BE2C (cell line): ENCODE measurements around the gene RNU5D-1.

Experiments
- DNase-seq: peaks from one replicate; pipeline ENCODE4 v3.0.0-alpha.2; 2020
- H3K27me3 ChIP-seq: fragments of 250-450 bp; sonication (Bioruptor Pico); 2 replicates; pipeline ENCODE4 v1.5.1; 2020; ENCODE audit warnings: mild to moderate bottlenecking
- H3K36me3 ChIP-seq: fragments of 250-450 bp; sonication (Bioruptor Pico); 2 replicates; pipeline ENCODE4 v1.5.1; 2020; ENCODE audit warnings: mild to moderate bottlenecking
- H3K4me1 ChIP-seq: fragments of 250-450 bp; sonication (Bioruptor Pico); 2 replicates; pipeline ENCODE4 v1.5.1; 2020
- H3K4me3 ChIP-seq: 2 replicates; pipeline ENCODE4 v1.5.1; 2011; ENCODE audit warnings: low read depth, low read length
- H3K9me3 ChIP-seq: fragments of 250-450 bp; sonication (Bioruptor Pico); 2 replicates; pipeline ENCODE4 v1.5.1; 2020
- TF ChIP-seq, protein P1 (sequence below): IDR thresholded peaks from 2 replicates; pipeline ENCODE4 v1.5.1; 2012; ENCODE audit warnings: mild to moderate bottlenecking, low read depth, low read length

RNU5D-1 gene

DNA sequence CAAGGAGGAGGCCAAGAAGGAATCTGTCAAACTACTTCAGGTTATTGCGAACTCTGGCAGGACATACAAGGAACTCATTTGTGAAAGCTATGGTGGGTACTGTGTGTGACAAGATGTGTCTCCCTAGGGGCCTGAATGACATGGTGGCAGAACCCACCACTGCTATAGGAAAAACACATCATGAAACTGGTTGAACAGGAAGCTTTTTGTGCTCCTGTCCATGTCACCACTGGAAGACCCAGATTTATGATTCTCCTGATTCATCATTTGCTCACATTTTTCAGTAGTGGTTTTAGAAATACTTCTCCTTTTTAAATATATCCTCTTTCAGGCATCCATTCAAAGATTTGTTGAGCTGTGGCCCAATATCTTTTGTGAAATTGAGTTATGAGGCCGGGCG lies 32.8 kb downstream of the RNU5D-1 start:
- H3K4me1 ChIP-seq = no peaks in the 10 kb centered on the region
- TF ChIP-seq, protein P1, sequence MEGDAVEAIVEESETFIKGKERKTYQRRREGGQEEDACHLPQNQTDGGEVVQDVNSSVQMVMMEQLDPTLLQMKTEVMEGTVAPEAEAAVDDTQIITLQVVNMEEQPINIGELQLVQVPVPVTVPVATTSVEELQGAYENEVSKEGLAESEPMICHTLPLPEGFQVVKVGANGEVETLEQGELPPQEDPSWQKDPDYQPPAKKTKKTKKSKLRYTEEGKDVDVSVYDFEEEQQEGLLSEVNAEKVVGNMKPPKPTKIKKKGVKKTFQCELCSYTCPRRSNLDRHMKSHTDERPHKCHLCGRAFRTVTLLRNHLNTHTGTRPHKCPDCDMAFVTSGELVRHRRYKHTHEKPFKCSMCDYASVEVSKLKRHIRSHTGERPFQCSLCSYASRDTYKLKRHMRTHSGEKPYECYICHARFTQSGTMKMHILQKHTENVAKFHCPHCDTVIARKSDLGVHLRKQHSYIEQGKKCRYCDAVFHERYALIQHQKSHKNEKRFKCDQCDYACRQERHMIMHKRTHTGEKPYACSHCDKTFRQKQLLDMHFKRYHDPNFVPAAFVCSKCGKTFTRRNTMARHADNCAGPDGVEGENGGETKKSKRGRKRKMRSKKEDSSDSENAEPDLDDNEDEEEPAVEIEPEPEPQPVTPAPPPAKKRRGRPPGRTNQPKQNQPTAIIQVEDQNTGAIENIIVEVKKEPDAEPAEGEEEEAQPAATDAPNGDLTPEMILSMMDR = no peak
- H3K4me3 ChIP-seq = no peak overlapping the region
- H3K36me3 ChIP-seq = no peaks in the 10 kb centered on the region
- no peaks in the 10 kb centered on the region for H3K9me3 ChIP-seq
- no peaks in the 10 kb centered on the region for H3K27me3 ChIP-seq
- DNase-seq = no peak

DNA sequence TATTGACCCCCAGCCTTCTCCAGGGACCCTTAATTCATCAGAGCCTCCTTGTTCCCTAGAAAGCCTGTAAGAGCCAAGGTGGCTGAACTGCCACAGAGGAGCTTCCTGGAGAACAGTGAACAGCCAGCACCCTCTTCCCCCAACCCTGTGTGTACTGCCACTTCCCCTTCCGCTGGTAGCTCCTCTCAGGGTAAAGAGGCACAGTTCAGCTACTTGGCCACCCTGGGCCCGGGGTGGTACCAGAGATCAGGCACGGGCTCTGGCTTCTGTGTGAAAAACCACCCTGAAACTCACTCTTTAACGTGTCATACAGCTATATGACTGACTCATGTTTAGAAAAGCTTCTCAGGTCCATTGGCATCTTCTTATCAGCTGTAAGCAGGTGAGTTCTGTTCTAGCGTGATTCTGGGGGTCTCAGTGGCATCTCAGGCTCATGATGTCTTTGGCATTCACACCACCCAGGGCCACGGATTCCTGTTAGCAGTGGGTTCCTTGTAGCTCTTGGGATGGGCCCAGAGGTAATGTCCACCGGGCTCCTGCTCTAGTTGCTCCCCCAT lies 34.1 kb downstream of the RNU5D-1 start:
- Histone ChIP-seq H3K36me3 (no peaks in the 10 kb centered on the region), H3K9me3 (no peaks in the 10 kb centered on the region), H3K4me3 (no peak overlapping the region), H3K27me3 (no peaks in the 10 kb centered on the region), H3K4me1 (no peaks in the 10 kb centered on the region)
- TF ChIP-seq, protein P1 = no peak
- no peak for DNase-seq

DNA sequence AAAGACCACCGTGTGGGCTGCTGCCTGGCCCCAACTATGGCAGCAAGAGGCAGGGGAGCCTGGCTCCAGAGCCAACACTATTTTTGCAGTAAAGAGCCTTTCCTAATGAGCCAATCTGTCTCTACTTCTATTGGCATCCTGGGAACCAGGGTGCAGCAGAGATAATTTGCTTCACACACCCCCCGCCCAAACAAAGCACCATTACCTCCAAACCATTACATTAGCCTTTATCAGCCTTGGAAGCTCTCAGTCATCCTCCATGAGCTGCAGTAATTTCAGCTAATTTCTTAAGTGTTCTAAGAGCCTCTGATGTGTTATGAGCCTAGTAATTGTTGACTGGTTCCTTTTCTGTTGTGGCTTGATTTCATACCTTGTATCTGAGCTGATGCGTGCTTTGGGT lies 34.9 kb downstream of the RNU5D-1 start:
- Histone ChIP-seq H3K36me3 (no peaks in the 10 kb centered on the region), H3K4me3 (no peak overlapping the region), H3K9me3 (no peaks in the 10 kb centered on the region), H3K4me1 (no peaks in the 10 kb centered on the region), H3K27me3 (no peaks in the 10 kb centered on the region)
- no peak for DNase-seq
- TF ChIP-seq, protein P1 = no peak

DNA sequence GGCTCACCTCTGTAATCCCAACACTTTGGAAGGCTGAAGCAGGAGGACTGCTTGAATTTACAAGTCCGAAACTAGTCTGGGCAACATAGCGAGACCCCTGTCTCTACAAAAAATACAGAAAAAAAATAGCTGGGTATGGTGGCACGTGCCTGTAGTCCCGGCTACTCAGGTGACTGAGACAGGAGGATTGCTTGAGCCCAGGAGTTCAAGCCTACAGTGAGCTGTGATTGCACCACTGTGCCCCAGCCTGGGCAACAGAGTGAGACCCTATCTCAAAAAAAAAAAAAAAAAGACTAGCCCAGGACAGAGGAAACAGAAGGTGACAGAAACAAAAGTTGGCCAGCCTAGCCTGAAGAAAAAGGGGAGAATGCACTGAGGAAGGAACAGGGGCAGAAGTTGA lies 35.3 kb downstream of the RNU5D-1 start:
- Histone ChIP-seq H3K27me3 (no peaks in the 10 kb centered on the region), H3K9me3 (no peaks in the 10 kb centered on the region), H3K36me3 (no peaks in the 10 kb centered on the region), H3K4me3 (no peak overlapping the region), H3K4me1 (no peaks in the 10 kb centered on the region)
- TF ChIP-seq, protein P1 = no peak
- DNase-seq = no peak

DNA sequence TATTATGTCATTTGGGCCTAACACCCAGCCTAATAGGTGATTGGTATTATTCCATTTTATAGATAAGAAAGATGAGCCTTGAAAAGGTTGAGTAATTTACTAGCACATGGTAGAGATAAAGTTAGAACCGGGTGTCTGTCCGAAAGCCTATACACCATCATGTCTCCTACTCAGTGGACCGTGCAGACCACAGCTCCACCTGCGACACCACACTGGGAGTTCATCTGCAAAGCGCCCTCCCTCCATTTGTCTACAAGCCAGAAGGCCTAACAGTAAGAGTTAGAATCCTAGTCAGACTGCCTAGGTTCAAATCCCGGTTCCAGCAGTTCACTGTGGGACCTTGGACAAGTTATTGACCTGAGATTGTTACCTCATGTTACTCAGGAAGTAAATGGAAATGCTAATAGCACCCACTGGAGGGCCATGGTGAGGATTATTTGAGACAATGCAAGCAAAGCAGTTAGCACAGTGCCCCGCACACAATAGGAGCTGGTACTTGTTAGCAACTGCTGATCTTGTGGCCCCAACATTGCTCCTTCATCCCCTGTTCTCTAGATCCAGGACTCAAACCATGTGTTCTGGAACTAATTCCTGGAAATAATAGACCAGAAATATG lies 36.0 kb downstream of the RNU5D-1 start:
- Histone ChIP-seq H3K9me3 (no peaks in the 10 kb centered on the region), H3K4me3 (no peak overlapping the region), H3K27me3 (no peaks in the 10 kb centered on the region), H3K4me1 (no peaks in the 10 kb centered on the region), H3K36me3 (no peaks in the 10 kb centered on the region)
- TF ChIP-seq, protein P1 = no peak
- no peak for DNase-seq

DNA sequence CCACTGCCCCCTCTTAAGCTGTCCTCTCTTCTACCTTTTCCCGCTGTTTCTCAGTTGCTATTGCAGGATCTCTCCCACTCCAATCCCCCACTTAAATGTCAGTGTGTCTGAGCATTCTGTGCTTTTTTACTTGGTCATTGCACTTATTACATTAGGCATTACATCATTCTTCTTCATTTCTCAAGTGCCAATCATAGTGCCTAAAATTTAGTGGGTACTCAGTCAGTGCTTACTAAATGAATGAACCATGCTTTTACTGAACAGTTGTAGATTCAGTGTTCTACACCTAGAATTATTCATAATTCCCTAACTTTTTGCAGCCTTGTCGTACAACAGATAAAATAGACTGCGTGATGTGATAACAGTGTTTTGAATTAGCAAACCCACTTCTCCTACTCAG lies 37.1 kb downstream of the RNU5D-1 start:
- Histone ChIP-seq H3K4me1 (no peaks in the 10 kb centered on the region), H3K4me3 (no peak overlapping the region), H3K9me3 (no peaks in the 10 kb centered on the region), H3K27me3 (no peaks in the 10 kb centered on the region), H3K36me3 (no peaks in the 10 kb centered on the region)
- TF ChIP-seq, protein P1 = no peak
- DNase-seq = no peak
